K562 (cell line): ENCODE data around the gene NOM1. TPM values are rescaled to one million over a fixed set of nuclear protein-coding genes. Genes with fewer than 3 reads are reported as not detected.
A peak's percentile ranks its signal among the peaks of the same experiment; 100 is the strongest.

Experiments used
- ATAC-seq: fragments of 200-7000 bp; cut with Tn5 transposase; 3 replicates; pipeline ENCODE4 v1.9.1; 2020; ENCODE audit warnings: moderate library complexity
- BruUV-seq: library from RNA; stranded (reverse); fragments of 400-500 nt; replicated peaks from 2 replicates; lab custom pipeline; 2021; lab: Mats Ljungman, UMichigan
- CTCF ChIA-PET: fragments of 300-600 bp; formaldehyde crosslinking; extraction: SDS; loops from one replicate; lab custom pipeline; 2021; ENCODE audit warnings: low intra/inter-chr PET ratio; lab: Yijun Ruan, JAX
- POLR2A ChIA-PET: fragments of 300-600, 350-650 bp; sonication (Branson Sonifier 250); formaldehyde crosslinking; extraction: SDS; loops from one replicate; lab custom pipeline; 2021; ENCODE audit warnings: antibody characterized with exemption, inconsistent platforms; lab: Yijun Ruan, JAX
- DNase-seq, 4 experiments: peaks; one replicate each; pipeline versions ENCODE4 v3.0.0 to v3.0.0-alpha.2; 2011 to 2018; ENCODE audit warnings: low spot score in 3 of 4, mixed read lengths in 3 of 4; ENCODE audit errors: extremely low read depth in 1 of 4
- FAIRE-seq: peaks from 2 replicates; lab custom pipeline; 2011; peaks lifted over from hg19 to GRCh38; lab: Jason Lieb, UNC
- H2AFZ ChIP-seq: 2 replicates; pipeline ENCODE4 v1.6.0; 2011; ENCODE audit warnings: low read depth, low read length, control low read depth, inconsistent platforms
- H3K27ac ChIP-seq: fragments of 200-600 bp; 3 replicates; pipeline ENCODE4 v1.8.0; 2011; ENCODE audit warnings: low read depth, mild to moderate bottlenecking, control low read depth, inconsistent platforms, low read length, moderate library complexity, mixed read lengths; ENCODE audit errors: extremely low read depth
- H3K27me3 ChIP-seq, 2 experiments: fragments of 300-600 bp in 1 of 2; 2 replicates in 1 of 2; 3 replicates in 1 of 2; pipeline versions ENCODE4 v1.6.0 to v1.8.0; 2011; ENCODE audit warnings: inconsistent platforms in 2 of 2, low read length in 2 of 2, mild to moderate bottlenecking in 1 of 2, mixed read lengths in 1 of 2, moderate library complexity in 1 of 2; ENCODE audit not compliant: control insufficient read depth in 2 of 2, insufficient read depth in 2 of 2
- H3K36me3 ChIP-seq: fragments of 300-600 bp; 3 replicates; pipeline ENCODE4 v1.8.0; 2011; ENCODE audit warnings: mild to moderate bottlenecking, low read length, inconsistent platforms; ENCODE audit not compliant: control insufficient read depth, insufficient read depth
- H3K4me1 ChIP-seq, 2 experiments: fragments of 200-600 bp in 1 of 2; replicated peaks in 1 of 2; 2 replicates in 1 of 2; 3 replicates in 1 of 2; pipeline versions ENCODE4 v1.5.1 to v1.8.0; 2011; ENCODE audit warnings: inconsistent platforms in 2 of 2, low read length in 2 of 2, mild to moderate bottlenecking in 1 of 2, mixed read lengths in 1 of 2, moderate library complexity in 1 of 2; ENCODE audit not compliant: control insufficient read depth in 2 of 2, insufficient read depth in 2 of 2
- H3K4me2 ChIP-seq: 2 replicates; pipeline ENCODE4 v1.6.1; 2011; ENCODE audit warnings: low read length, control low read depth, inconsistent platforms, mixed read lengths; ENCODE audit not compliant: insufficient read depth
- H3K4me3 ChIP-seq: fragments of 200-600 bp; sonication (generic), shearing (Covaris generic); 2 replicates; pipeline ENCODE4 v1.5.1; 2016; ENCODE audit warnings: control low read depth, inconsistent platforms
- H3K79me2 ChIP-seq: fragments of 200-600 bp; 3 replicates; pipeline ENCODE4 v1.8.0; 2011; ENCODE audit warnings: low read length, inconsistent platforms; ENCODE audit not compliant: control insufficient read depth, insufficient read depth
- H3K9ac ChIP-seq, 2 experiments: 2 replicates each; pipeline versions ENCODE4 v1.6.0 to v1.6.1; 2011; ENCODE audit warnings: low read depth in 2 of 2, low read length in 2 of 2, control low read depth in 1 of 2, inconsistent platforms in 1 of 2, mild to moderate bottlenecking in 1 of 2, mixed read lengths in 1 of 2; ENCODE audit not compliant: insufficient read depth in 1 of 2
- H3K9me1 ChIP-seq: one replicate; pipeline ENCODE4 v1.6.0; 2011; ENCODE audit warnings: inconsistent platforms, mild to moderate bottlenecking, low read length, moderate library complexity; ENCODE audit not compliant: control insufficient read depth, insufficient read depth
- H3K9me3 ChIP-seq: replicated peaks from 2 replicates; pipeline ENCODE4 v1.5.1; 2011; ENCODE audit warnings: low read depth, low read length, inconsistent platforms; ENCODE audit not compliant: control insufficient read depth, insufficient read depth
- H4K20me1 ChIP-seq: replicated peaks from 2 replicates; pipeline ENCODE4 v1.6.1; 2011; ENCODE audit warnings: low read length, inconsistent platforms, mixed read lengths; ENCODE audit not compliant: control insufficient read depth, insufficient read depth
- BDP1 ChIP-seq: IDR thresholded peaks from 3 replicates; pipeline ENCODE4 v1.6.1; 2011; ENCODE audit not compliant: insufficient read length, insufficient read depth
- CC2D1A ChIP-seq: fragments of 450-650 bp; IDR thresholded peaks from 2 replicates; pipeline ENCODE4 v1.6.1; 2017; ENCODE audit warnings: mild to moderate bottlenecking
- ELF2 ChIP-seq: fragments of 250-450 bp; sonication (Bioruptor Pico); IDR thresholded peaks from 2 replicates; pipeline ENCODE4 v1.5.0; 2021; ENCODE audit warnings: mild to moderate bottlenecking
- ESRRB ChIP-seq: fragments of 250-450 bp; sonication (Bioruptor Pico); IDR thresholded peaks from 2 replicates; pipeline ENCODE4 v1.5.0; 2020; ENCODE audit warnings: mild to moderate bottlenecking, moderate library complexity, borderline replicate concordance
- POLR2G ChIP-seq: fragments of 200-400 bp; formaldehyde crosslinking; IDR thresholded peaks from 2 replicates; pipeline ENCODE4 v1.6.1; 2017; ENCODE audit warnings: low read depth, mild to moderate bottlenecking, antibody characterized with exemption, low read length, moderate library complexity
- RBM14 ChIP-seq: fragments of 200-400 bp; formaldehyde crosslinking; IDR thresholded peaks from 2 replicates; pipeline ENCODE4 v1.6.1; 2018; ENCODE audit warnings: low read depth, mild to moderate bottlenecking, low read length, moderate library complexity, borderline replicate concordance; ENCODE audit not compliant: insufficient read depth
- SP2 ChIP-seq: IDR thresholded peaks from 2 replicates; pipeline ENCODE4 v1.6.1; 2011; ENCODE audit warnings: mild to moderate bottlenecking, low read depth, low read length, moderate library complexity; ENCODE audit not compliant: poor library complexity, severe bottlenecking; ENCODE audit errors: extremely low read depth
- STAT5A ChIP-seq: IDR thresholded peaks from 2 replicates; pipeline ENCODE4 v1.6.1; 2012; ENCODE audit warnings: low read length, inconsistent platforms, borderline replicate concordance
- ZNF232 ChIP-seq: sonication (generic); formaldehyde crosslinking; IDR thresholded peaks from 2 replicates; pipeline ENCODE4 v1.8.0; 2022; ENCODE audit warnings: mild to moderate bottlenecking, missing genetic modification reagents
- ZNF764 ChIP-seq: fragments of 250-450 bp; sonication (Bioruptor Pico); IDR thresholded peaks from 2 replicates; pipeline ENCODE4 v1.4.0; 2020; ENCODE audit warnings: low read depth, mild to moderate bottlenecking, moderate library complexity
- ZNF780A ChIP-seq: fragments of 250-450 bp; sonication (Bioruptor Pico); IDR thresholded peaks from 2 replicates; pipeline ENCODE4 v1.5.0; 2021; ENCODE audit warnings: mild to moderate bottlenecking
- WGBS: fragments of 100-300 bp; shearing (Covaris generic); methylation state at CpG from one replicate; pipeline ENCODE4 v1.1.6; 2016; ENCODE audit warnings: low coverage, mixed read lengths; ENCODE audit not compliant: insufficient coverage; ENCODE audit errors: missing lambda C conversion rate; 5-methylcytosine and 5-hydroxymethylcytosine counted together
- in situ Hi-C: fragments of 300-500 bp; cut with MboI; formaldehyde crosslinking; loops from 4 replicates; pipeline ENCODE4 v1.15.0; 2018; ENCODE audit warnings: inconsistent platforms, mixed read lengths
- intact Hi-C: fragments of 100-400 bp; cut with micrococcal nuclease; formaldehyde crosslinking; loops from 2 replicates; pipeline ENCODE4 v1.14.2; 2022
- polyA plus RNA-seq, 8 experiments: library from polyadenylated mRNA; depleted of rRNA in 4 of 8; stranded (reverse) in 5 of 8; unstranded in 3 of 8; fragments of >200 nt; fragmentation: Nextera tagmentation in 2 of 8; fragmentation: Illumina TruSeq in 1 of 8; extraction: Ambion mirVana in 2 of 8; extraction: Trizol in 1 of 8; gene quantifications; 2 replicates each; pipeline versions ENCODE4 v1.2.1 to v1.2.3, GENCODE V29; 2011 to 2014; ENCODE audit warnings: inconsistent platforms in 1 of 8, missing spikeins in 1 of 8
- total RNA-seq, 7 experiments: library from RNA; depleted of rRNA in 6 of 7; stranded (reverse); fragments of >200 nt in 6 of 7; fragmentation: Illumina TruSeq in 2 of 7; extraction: Trizol in 2 of 7; gene quantifications; 2 replicates each; pipeline versions ENCODE4 v1.2.1 to v1.2.3, GENCODE V29; 2011 to 2021; ENCODE audit warnings: low replicate concordance in 1 of 7
- TF ChIP-seq, protein P1 (sequence below): fragments of 450-650 bp; conservative IDR thresholded peaks from 2 replicates; pipeline ENCODE4 v1.6.1; 2016; ENCODE audit warnings: missing genetic modification characterization, low read depth, mild to moderate bottlenecking, control low read depth, missing compliant biosample characterization
- TF ChIP-seq, protein P2 (sequence below): sonication (generic); formaldehyde crosslinking; IDR thresholded peaks from 2 replicates; pipeline ENCODE4 v1.8.1; 2022; ENCODE audit warnings: missing genetic modification reagents

NOM1 gene
- total and polyA plus RNA-seq, 9 of the 15 experiments (the other 6 are each of a cell fraction or from before 2014, with no cell fraction given): 6.8 to 47.3 (median 37.4) TPM

- ATAC-seq: peak; percentile 8; the same call in 1 of the 3 replicates
- intact Hi-C loops (no loop called here), in situ Hi-C loops (no loop called here)
- no peaks in the 10 kb centered on the region; the same call in 1 of the 2 replicates for H4K20me1 ChIP-seq
- no peaks in the 10 kb centered on the region for H3K9me1 ChIP-seq
- no peaks in the 10 kb centered on the region for H3K79me2 ChIP-seq
- H3K9me3 ChIP-seq: 0 out of 2 replicates have a peak, but pooled peaks cover 2% of the 10 kb centered on the region
- CTCF ChIA-PET: no interaction called here
- no TSS peak for BruUV-seq
- no peak for DNase-seq
- peaks cover 31 to 46% of the 10 kb centered on the region in 2 experiments for H3K27me3 ChIP-seq
- H3K27ac ChIP-seq: no peak overlapping the region
- FAIRE-seq: no peak
- no peak overlapping the region for H2AFZ ChIP-seq
- peaks cover 4 to 22% of the 10 kb centered on the region in 2 experiments; a peak in 2 of 5 replicates for H3K4me1 ChIP-seq
- WGBS: 17% methylated on average over 29 of the region's 29 CpGs
- no peaks in the 10 kb centered on the region for H3K36me3 ChIP-seq
- no peak overlapping the region for H3K4me3 ChIP-seq
- no peak overlapping the region for H3K4me2 ChIP-seq
- peak overlapping the region in 1 of 2 experiments; percentile 53; a peak in 2 of 4 replicates for H3K9ac ChIP-seq
- POLR2A ChIA-PET: interaction anchor here (1.0 kb wide), 1 partner anchor 15 kb away, joined by 5 read pairs; no protein-coding TSS in a partner anchor
- TF ChIP-seq ELF2 (no peak), POLR2G (0 out of 2 replicates have a peak, but pooled peaks have one; percentile 41), ESRRB (CRISPR knock-in tag) (no peak), ZNF780A (CRISPR knock-in tag) (no peak), BDP1 (no peak), STAT5A (no peak), SP2 (no peak), ZNF232 (CRISPR knock-in tag) (no peak), CC2D1A (no peak), ZNF764 (CRISPR knock-in tag) (no peak), RBM14 (no peak)
- TF ChIP-seq, protein P1, sequence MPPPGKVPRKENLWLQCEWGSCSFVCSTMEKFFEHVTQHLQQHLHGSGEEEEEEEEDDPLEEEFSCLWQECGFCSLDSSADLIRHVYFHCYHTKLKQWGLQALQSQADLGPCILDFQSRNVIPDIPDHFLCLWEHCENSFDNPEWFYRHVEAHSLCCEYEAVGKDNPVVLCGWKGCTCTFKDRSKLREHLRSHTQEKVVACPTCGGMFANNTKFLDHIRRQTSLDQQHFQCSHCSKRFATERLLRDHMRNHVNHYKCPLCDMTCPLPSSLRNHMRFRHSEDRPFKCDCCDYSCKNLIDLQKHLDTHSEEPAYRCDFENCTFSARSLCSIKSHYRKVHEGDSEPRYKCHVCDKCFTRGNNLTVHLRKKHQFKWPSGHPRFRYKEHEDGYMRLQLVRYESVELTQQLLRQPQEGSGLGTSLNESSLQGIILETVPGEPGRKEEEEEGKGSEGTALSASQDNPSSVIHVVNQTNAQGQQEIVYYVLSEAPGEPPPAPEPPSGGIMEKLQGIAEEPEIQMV: no peak
- TF ChIP-seq, protein P2, sequence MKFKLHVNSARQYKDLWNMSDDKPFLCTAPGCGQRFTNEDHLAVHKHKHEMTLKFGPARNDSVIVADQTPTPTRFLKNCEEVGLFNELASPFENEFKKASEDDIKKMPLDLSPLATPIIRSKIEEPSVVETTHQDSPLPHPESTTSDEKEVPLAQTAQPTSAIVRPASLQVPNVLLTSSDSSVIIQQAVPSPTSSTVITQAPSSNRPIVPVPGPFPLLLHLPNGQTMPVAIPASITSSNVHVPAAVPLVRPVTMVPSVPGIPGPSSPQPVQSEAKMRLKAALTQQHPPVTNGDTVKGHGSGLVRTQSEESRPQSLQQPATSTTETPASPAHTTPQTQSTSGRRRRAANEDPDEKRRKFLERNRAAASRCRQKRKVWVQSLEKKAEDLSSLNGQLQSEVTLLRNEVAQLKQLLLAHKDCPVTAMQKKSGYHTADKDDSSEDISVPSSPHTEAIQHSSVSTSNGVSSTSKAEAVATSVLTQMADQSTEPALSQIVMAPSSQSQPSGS (CRISPR knock-in tag): 0 out of 2 replicates have a peak, but pooled peaks have one; percentile 19
These were observed 35.8 kb downstream of the NOM1 start for GRCh38 chr7:156985101-156985992.
